H1 (cell line): ENCODE data around the gene PAQR7. TPM values are rescaled to one million over a fixed set of nuclear protein-coding genes. Genes with fewer than 3 reads are reported as not detected.

ENCODE experiments used
- HDAC2 ChIP-seq, 2 experiments: fragments of 300-600 bp in 1 of 2; sonication (generic) in 1 of 2; IDR thresholded peaks; 2 replicates each; pipeline ENCODE4 v1.6.1; 2011 to 2012; ENCODE audit warnings: low read depth in 2 of 2, low read length in 2 of 2, mild to moderate bottlenecking in 2 of 2, moderate library complexity in 2 of 2, borderline replicate concordance in 1 of 2, inconsistent platforms in 1 of 2
- SRF ChIP-seq: IDR thresholded peaks from 2 replicates; pipeline ENCODE4 v1.6.1; 2011; ENCODE audit warnings: mild to moderate bottlenecking, low read depth, low read length, moderate library complexity
- polyA plus RNA-seq, 7 experiments: library from polyadenylated mRNA; depleted of rRNA in 3 of 7; stranded (reverse) in 5 of 7; unstranded in 2 of 7; fragments of >200 nt in 5 of 7; fragments of 200-250 nt in 2 of 7; gene quantifications; 1 replicate in 5 of 7; 2 replicates in 1 of 7; 4 replicates in 1 of 7; pipeline versions ENCODE4 v1.2.1 to v1.2.3, GENCODE V29; 2011 to 2013; ENCODE audit warnings: missing spikeins in 2 of 7, mixed read lengths in 2 of 7
- total RNA-seq: library from RNA; stranded (reverse); fragmentation: NEBNext Ultra II Directional; extraction: Animal tissue kit (Norgen Biotek cat#: 25700); gene quantifications from 2 replicates; pipeline ENCODE4 v1.2.1, GENCODE V29; 2021
- TF ChIP-seq, protein P1 (sequence below), 3 experiments: IDR thresholded peaks; 1 replicate in 2 of 3; 2 replicates in 1 of 3; pipeline versions ENCODE4 v1.5.1 to v1.6.1; 2011; ENCODE audit warnings: low read length in 3 of 3, mild to moderate bottlenecking in 3 of 3, inconsistent platforms in 2 of 3, low read depth in 1 of 3, moderate library complexity in 1 of 3; ENCODE audit not compliant: insufficient read depth in 1 of 3; ENCODE audit errors: control extremely low read depth in 1 of 3

The PAQR7 gene
- total and polyA plus RNA-seq, 2 of the 8 experiments (the other 6 are each of a cell fraction or from before 2014, with no cell fraction given), result 7.3 to 7.4 TPM

DNA sequence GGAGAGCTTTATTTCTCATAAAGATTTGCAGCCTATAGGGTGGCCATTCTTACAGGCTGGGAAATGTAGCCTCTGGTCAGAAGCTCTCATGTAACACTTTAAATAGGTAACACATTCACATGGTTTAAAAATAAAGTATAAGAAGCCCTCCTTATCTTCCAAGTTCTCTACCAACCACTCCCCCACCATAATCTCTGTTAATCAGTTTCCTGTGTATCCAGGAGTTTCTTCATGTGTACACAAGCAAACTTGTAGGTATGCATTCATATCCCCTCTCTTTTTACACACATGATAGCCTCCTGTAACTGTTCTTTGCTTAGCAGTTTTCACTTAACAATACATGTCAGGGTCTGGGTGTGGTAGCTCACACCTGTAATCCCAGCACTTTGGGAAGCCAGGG is 35.7 kb upstream of the PAQR7 start (continued):
- TF ChIP-seq, protein P1, sequence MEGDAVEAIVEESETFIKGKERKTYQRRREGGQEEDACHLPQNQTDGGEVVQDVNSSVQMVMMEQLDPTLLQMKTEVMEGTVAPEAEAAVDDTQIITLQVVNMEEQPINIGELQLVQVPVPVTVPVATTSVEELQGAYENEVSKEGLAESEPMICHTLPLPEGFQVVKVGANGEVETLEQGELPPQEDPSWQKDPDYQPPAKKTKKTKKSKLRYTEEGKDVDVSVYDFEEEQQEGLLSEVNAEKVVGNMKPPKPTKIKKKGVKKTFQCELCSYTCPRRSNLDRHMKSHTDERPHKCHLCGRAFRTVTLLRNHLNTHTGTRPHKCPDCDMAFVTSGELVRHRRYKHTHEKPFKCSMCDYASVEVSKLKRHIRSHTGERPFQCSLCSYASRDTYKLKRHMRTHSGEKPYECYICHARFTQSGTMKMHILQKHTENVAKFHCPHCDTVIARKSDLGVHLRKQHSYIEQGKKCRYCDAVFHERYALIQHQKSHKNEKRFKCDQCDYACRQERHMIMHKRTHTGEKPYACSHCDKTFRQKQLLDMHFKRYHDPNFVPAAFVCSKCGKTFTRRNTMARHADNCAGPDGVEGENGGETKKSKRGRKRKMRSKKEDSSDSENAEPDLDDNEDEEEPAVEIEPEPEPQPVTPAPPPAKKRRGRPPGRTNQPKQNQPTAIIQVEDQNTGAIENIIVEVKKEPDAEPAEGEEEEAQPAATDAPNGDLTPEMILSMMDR (IDR thresholded peaks at IDR 0.05; ENCODE audit: control extremely low read depth in 1 of 3, insufficient read depth in 1 of 3, low read depth in 1 of 3, low read length in 3 of 3), result no peak
- no peak for TF ChIP-seq HDAC2 (IDR thresholded peaks at IDR 0.05; ENCODE audit: borderline replicate concordance in 1 of 2, low read depth in 2 of 2, low read length in 2 of 2)
- TF ChIP-seq SRF, result no peak
